ENCODE measurements around the gene TMEM143.
A peak's percentile ranks its signal among the peaks of the same experiment; 100 is the strongest.

TMEM143 gene

DNA sequence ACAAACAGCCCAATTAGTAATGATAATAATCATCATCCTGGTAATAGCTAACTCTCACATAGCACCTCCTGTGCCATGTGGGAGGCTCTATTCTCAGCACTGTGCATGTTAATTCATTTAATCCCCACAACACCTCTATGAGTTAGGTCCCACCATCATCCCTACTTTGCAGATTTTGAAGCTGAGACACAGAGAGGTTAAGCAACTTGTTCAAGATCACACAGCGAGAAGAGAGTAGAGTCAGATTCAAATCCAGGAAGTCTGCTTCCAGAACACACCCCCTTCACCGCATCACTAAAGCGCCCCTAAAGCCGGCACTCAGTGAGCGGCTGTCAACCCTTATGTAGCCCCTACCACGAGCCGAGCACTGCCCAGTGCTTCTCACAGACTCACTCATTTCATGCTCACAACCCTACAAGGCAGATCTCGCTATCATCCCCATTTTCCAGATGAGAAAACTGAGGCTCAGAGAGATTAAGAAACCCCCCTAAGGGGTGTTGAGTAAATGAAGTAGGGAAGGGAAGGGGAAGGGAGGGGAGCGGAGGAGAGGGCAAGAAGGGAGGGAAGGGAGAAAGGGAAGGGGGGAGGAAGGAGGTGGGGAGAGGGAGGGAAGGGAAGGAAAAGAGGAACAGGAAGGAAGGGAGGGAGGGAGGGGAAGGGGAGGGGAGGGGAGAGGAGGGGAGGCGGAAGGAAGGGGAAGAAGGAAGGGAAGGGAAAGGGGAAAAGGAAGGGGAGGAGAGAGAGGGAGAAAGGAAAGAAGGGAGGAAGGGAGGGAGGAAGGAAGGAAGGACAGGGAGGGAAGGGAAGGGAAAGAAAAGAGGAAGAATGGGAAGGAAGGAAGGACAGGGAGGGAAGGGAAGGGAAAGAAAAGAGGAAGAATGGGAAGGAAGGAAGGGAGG, 22.0 kb downstream of the TMEM143 start:
- in situ Hi-C loops (cut with MboI; ENCODE audit: low pct_unique_long_range_greater_than_20kb, low sequenced_read_pairs, unreplicated experiment), result no loop called here
- no peak for TF ChIP-seq CTCF (IDR thresholded peaks at IDR 0.05; ENCODE audit: extremely low read depth, insufficient read depth, missing control alignments)
- no peak for DNase-seq (ENCODE audit: low spot score)

DNA sequence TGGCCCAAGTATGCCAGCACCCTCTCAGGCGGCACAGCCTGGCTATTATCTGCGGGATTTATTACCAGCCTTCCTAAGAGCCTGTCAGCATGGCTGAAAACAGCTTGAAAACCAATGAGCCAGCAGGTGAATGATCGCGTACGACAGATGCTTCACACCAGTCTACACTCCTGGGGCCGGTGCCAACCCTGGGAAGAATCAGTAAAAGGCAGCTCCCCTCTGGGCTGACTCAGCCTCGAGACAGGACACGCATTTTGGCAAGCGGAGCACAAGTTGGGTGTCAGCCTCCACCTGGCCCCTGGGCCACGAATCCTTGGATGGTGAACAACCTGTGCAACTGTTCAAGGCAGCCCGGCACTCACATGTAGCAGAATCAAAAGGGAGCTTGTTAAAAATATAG, 22.7 kb downstream of the TMEM143 start:
- in situ Hi-C loops (cut with MboI; ENCODE audit: low pct_unique_long_range_greater_than_20kb, low sequenced_read_pairs, unreplicated experiment), result no loop called here
- no peak for DNase-seq (ENCODE audit: low spot score)
- TF ChIP-seq CTCF (IDR thresholded peaks at IDR 0.05; ENCODE audit: extremely low read depth, insufficient read depth, missing control alignments), result no peak

DNA sequence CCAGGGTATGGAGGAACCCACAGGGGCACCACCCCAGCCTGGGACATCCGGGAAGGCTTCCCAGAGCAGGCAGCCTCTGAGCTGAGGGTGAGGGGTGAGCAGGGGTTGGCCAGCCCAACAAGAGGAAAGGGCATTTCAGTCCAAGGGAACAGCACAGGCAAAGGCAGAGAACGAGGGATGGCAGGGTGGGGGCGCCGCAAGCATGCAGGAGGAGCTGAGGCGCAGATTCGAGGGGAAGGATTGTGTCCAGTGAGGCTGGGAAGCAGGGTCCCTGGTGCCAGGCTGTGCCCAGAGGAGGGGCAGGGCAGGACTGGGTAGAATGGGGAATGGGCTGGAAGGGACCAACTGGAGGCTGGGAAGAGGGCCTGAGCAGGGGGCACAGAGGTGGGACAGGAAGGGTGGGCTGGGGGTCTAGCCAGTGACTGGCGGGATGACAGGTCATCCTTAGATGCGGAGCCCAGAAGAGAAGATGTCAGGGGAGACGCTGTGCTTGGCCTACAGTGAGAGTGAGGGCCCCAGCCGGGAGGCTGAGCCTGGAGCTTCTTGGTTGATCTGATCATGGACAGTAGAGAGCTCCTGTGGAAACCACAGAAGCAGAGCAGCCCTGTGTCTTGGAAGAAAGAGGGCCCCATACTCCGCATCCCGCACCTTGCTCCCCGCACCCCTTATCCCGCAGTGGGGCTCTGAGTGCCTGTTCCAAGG, 24.8 kb downstream of the TMEM143 start:
- in situ Hi-C loops (cut with MboI; ENCODE audit: low pct_unique_long_range_greater_than_20kb, low sequenced_read_pairs, unreplicated experiment), result no loop called here
- no peak for DNase-seq (ENCODE audit: low spot score)
- no peak for TF ChIP-seq CTCF (IDR thresholded peaks at IDR 0.05; ENCODE audit: extremely low read depth, insufficient read depth, missing control alignments)

DNA sequence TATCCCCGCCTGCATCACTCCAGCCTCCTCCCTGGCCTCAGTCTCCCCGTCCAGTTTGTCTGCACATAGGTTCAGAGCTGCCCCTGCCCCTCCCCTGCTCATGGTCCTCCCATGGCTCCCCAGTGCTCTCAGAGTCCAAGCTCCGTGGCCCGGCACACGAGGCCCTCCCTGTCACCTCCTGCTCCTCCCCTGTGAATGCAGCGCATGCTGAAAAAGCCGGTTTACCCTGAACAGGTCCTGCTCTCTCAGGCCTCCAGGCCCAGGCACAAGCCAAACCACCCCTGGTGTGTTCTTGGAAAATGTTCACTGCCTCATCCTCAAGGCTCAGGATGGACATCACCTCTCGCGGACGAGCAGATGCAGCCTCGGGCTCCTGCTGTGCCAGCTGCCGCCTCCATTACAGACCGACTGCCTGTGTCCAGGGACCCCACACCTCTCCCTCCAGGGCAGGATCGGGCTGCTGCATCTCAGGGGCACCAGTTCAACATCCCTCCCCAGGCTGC, 25.4 kb downstream of the TMEM143 start:
- DNase-seq (ENCODE audit: low spot score), result no peak
- in situ Hi-C loops (cut with MboI; ENCODE audit: low pct_unique_long_range_greater_than_20kb, low sequenced_read_pairs, unreplicated experiment), result no loop called here
- TF ChIP-seq CTCF (IDR thresholded peaks at IDR 0.05; ENCODE audit: extremely low read depth, insufficient read depth, missing control alignments), result no peak

GRCh38 chr19:48333467-48334384, 30.0 kb downstream of the TMEM143 start:
- peak; percentile 96 for DNase-seq (ENCODE audit: low spot score)
- TF ChIP-seq CTCF (IDR thresholded peaks at IDR 0.05; ENCODE audit: extremely low read depth, insufficient read depth, missing control alignments), result peak; percentile 95
- in situ Hi-C loops (cut with MboI; ENCODE audit: low pct_unique_long_range_greater_than_20kb, low sequenced_read_pairs, unreplicated experiment), result no loop called here
